ENCODE data around the gene PCNP.
"Not testable (repeated sequence)": the region's sequence is repeated elsewhere in the genome, so short reads cannot be mapped to it uniquely, and the experiment has no call there.

The PCNP gene

GRCh38 chr3:101625879-101626278 is 51.9 kb downstream of the PCNP start:
- no peaks in the 10 kb centered on the region for H3K4me1 ChIP-seq (ENCODE audit: insufficient read depth, low read length)
- no peak overlapping the region for H3K4me3 ChIP-seq (ENCODE audit: low read depth in 1 of 2, low read length in 2 of 2)
- TF ChIP-seq EZH2 (IDR thresholded peaks at IDR 0.05; ENCODE audit: borderline replicate concordance, low read depth, low read length, severe bottlenecking) (no peak), CTCF (IDR thresholded peaks at IDR 0.05; ENCODE audit: borderline replicate concordance, extremely low read depth, low read length, poor library complexity, severe bottlenecking) (no peak)
- H3K9ac ChIP-seq (ENCODE audit: low read depth, low read length) = no peak overlapping the region
- H2AFZ ChIP-seq (ENCODE audit: low read depth, low read length) = no peak overlapping the region
- ATAC-seq (ENCODE audit: insufficient read depth, low read depth) (no peak), DNase-seq (no peak)
- H3K9me3 ChIP-seq (ENCODE audit: insufficient read depth, low read length, severe bottlenecking) = peaks cover 9% of the 10 kb centered on the region
- H4K20me1 ChIP-seq (ENCODE audit: insufficient read depth, low read length) = no peaks in the 10 kb centered on the region
- no peaks in the 10 kb centered on the region for H3K79me2 ChIP-seq (ENCODE audit: insufficient read depth, low read length)
- H3K27ac ChIP-seq (ENCODE audit: low read length) = no peak overlapping the region
- H3K4me2 ChIP-seq (ENCODE audit: insufficient read depth, low read length) = no peak overlapping the region
- H3K27me3 ChIP-seq (ENCODE audit: insufficient read depth, low read length, poor library complexity) = no peaks in the 10 kb centered on the region
- no peaks in the 10 kb centered on the region for H3K36me3 ChIP-seq (ENCODE audit: insufficient read depth, low read length)

GRCh38 chr3:101629219-101629618 is 55.2 kb downstream of the PCNP start:
- H3K9ac ChIP-seq (ENCODE audit: low read depth, low read length) = no peak overlapping the region
- DNase-seq (no peak), ATAC-seq (ENCODE audit: insufficient read depth, low read depth) (no peak)
- no peak overlapping the region for H3K4me2 ChIP-seq (ENCODE audit: insufficient read depth, low read length)
- no peak overlapping the region for H2AFZ ChIP-seq (ENCODE audit: low read depth, low read length)
- no peak overlapping the region for H3K4me3 ChIP-seq (ENCODE audit: low read depth in 1 of 2, low read length in 2 of 2)
- no peaks in the 10 kb centered on the region for H3K36me3 ChIP-seq (ENCODE audit: insufficient read depth, low read length)
- no peaks in the 10 kb centered on the region for H3K4me1 ChIP-seq (ENCODE audit: insufficient read depth, low read length)
- H3K27me3 ChIP-seq (ENCODE audit: insufficient read depth, low read length, poor library complexity) = no peaks in the 10 kb centered on the region
- H3K9me3 ChIP-seq (ENCODE audit: insufficient read depth, low read length, severe bottlenecking) = peaks cover 9% of the 10 kb centered on the region
- no peak overlapping the region for H3K27ac ChIP-seq (ENCODE audit: low read length)
- TF ChIP-seq EZH2 (IDR thresholded peaks at IDR 0.05; ENCODE audit: borderline replicate concordance, low read depth, low read length, severe bottlenecking) (no peak), CTCF (IDR thresholded peaks at IDR 0.05; ENCODE audit: borderline replicate concordance, extremely low read depth, low read length, poor library complexity, severe bottlenecking) (no peak)
- H4K20me1 ChIP-seq (ENCODE audit: insufficient read depth, low read length) = no peaks in the 10 kb centered on the region
- no peaks in the 10 kb centered on the region for H3K79me2 ChIP-seq (ENCODE audit: insufficient read depth, low read length)

- Histone ChIP-seq H3K27me3 (ENCODE audit: insufficient read depth, low read length, poor library complexity) (no peaks in the 10 kb centered on the region), H2AFZ (ENCODE audit: low read depth, low read length) (no peak overlapping the region), H3K4me2 (ENCODE audit: insufficient read depth, low read length) (no peak overlapping the region), H3K9me3 (ENCODE audit: insufficient read depth, low read length, severe bottlenecking) (no peaks in the 10 kb centered on the region), H3K4me1 (ENCODE audit: insufficient read depth, low read length) (no peaks in the 10 kb centered on the region), H3K9ac (ENCODE audit: low read depth, low read length) (no peak overlapping the region), H3K79me2 (ENCODE audit: insufficient read depth, low read length) (no peaks in the 10 kb centered on the region), H3K27ac (ENCODE audit: low read length) (no peak overlapping the region), H4K20me1 (ENCODE audit: insufficient read depth, low read length) (no peaks in the 10 kb centered on the region), H3K4me3 (ENCODE audit: low read depth in 1 of 2, low read length in 2 of 2) (no peak overlapping the region), H3K36me3 (ENCODE audit: insufficient read depth, low read length) (no peaks in the 10 kb centered on the region)
- TF ChIP-seq EZH2 (IDR thresholded peaks at IDR 0.05; ENCODE audit: borderline replicate concordance, low read depth, low read length, severe bottlenecking) (no peak), CTCF (IDR thresholded peaks at IDR 0.05; ENCODE audit: borderline replicate concordance, extremely low read depth, low read length, poor library complexity, severe bottlenecking) (no peak)
- ATAC-seq (ENCODE audit: insufficient read depth, low read depth) = no peak
- DNase-seq = no peak
These were observed 57.3 kb downstream of the PCNP start for GRCh38 chr3:101631098-101631796.

- not testable (repeated sequence) for H4K20me1 ChIP-seq (ENCODE audit: insufficient read depth, low read length); H3K27ac ChIP-seq (ENCODE audit: low read length); H3K4me2 ChIP-seq (ENCODE audit: insufficient read depth, low read length); H3K36me3 ChIP-seq (ENCODE audit: insufficient read depth, low read length); H2AFZ ChIP-seq (ENCODE audit: low read depth, low read length); H3K79me2 ChIP-seq (ENCODE audit: insufficient read depth, low read length); DNase-seq; H3K9me3 ChIP-seq (ENCODE audit: insufficient read depth, low read length, severe bottlenecking); H3K27me3 ChIP-seq (ENCODE audit: insufficient read depth, low read length, poor library complexity); ATAC-seq (ENCODE audit: insufficient read depth, low read depth); H3K9ac ChIP-seq (ENCODE audit: low read depth, low read length); H3K4me3 ChIP-seq (ENCODE audit: low read depth in 1 of 2, low read length in 2 of 2); H3K4me1 ChIP-seq (ENCODE audit: insufficient read depth, low read length)
These were observed 58.0 kb downstream of the PCNP start for GRCh38 chr3:101631959-101632358.

Data from DND-41 (cell line).